Ammon's horn (tissue), 1 donor: ENCODE data around the gene SLC35D1.
"Not testable (repeated sequence)": the region's sequence is repeated elsewhere in the genome, so short reads cannot be mapped to it uniquely, and the experiment has no call there.

Experiments
- DNase-seq: peaks from one replicate; pipeline ENCODE4 v3.0.0-alpha.2; 2016; ENCODE audit warnings: low spot score

The SLC35D1 gene

GRCh38 chr1:67053785-67054772 is at the start of gene SLC35D1:
SLC35D1 (minus strand) TSS chr1:67054148; CDS start chr1:67054013, 135 bp downstream.
- DNase-seq = peak; percentile 87

- no peak for DNase-seq
Measured at GRCh38 chr1:67103548-67103947, 49.6 kb upstream of the SLC35D1 start.

- no peak for DNase-seq
Measured at GRCh38 chr1:67100833-67101232, 46.9 kb upstream of the SLC35D1 start.

GRCh38 chr1:67097305-67097704 is 43.4 kb upstream of the SLC35D1 start:
- no peak for DNase-seq

GRCh38 chr1:67094191-67094590 is 40.2 kb upstream of the SLC35D1 start:
- DNase-seq = no peak

GRCh38 chr1:67089685-67090208 is 35.8 kb upstream of the SLC35D1 start:
- DNase-seq = no peak

GRCh38 chr1:67088440-67088839 is 34.5 kb upstream of the SLC35D1 start:
- DNase-seq = no peak

GRCh38 chr1:67085326-67085725 is 31.4 kb upstream of the SLC35D1 start:
- DNase-seq = peak; percentile 11

- DNase-seq = no peak
Measured at GRCh38 chr1:67084765-67085318, 30.9 kb upstream of the SLC35D1 start.

GRCh38 chr1:67078291-67078690 is 24.3 kb upstream of the SLC35D1 start:
- no peak for DNase-seq

GRCh38 chr1:67077593-67077992 is 23.6 kb upstream of the SLC35D1 start:
- no peak for DNase-seq

GRCh38 chr1:67072749-67073148 is 18.8 kb upstream of the SLC35D1 start:
- no peak for DNase-seq

GRCh38 chr1:67067655-67068054 is 13.7 kb upstream of the SLC35D1 start:
- not testable (repeated sequence) for DNase-seq

GRCh38 chr1:67062412-67062811 is 8.5 kb upstream of the SLC35D1 start:
- DNase-seq = no peak

GRCh38 chr1:67061266-67061665 is 7.3 kb upstream of the SLC35D1 start:
- DNase-seq = no peak

- DNase-seq = no peak
Measured at GRCh38 chr1:67060811-67061218, 6.9 kb upstream of the SLC35D1 start.

GRCh38 chr1:67059346-67059745 is 5.4 kb upstream of the SLC35D1 start:
- DNase-seq = no peak

GRCh38 chr1:67058761-67059160 is 4.8 kb upstream of the SLC35D1 start:
- no peak for DNase-seq

- no peak for DNase-seq
Measured at GRCh38 chr1:67058242-67058641, 4.3 kb upstream of the SLC35D1 start.

GRCh38 chr1:67053535-67053784 is 488 bp downstream of the SLC35D1 start:
- DNase-seq = no peak

GRCh38 chr1:67052741-67053534 is 1.0 kb downstream of the SLC35D1 start:
- peak; percentile 37 for DNase-seq

GRCh38 chr1:67051196-67051595 is 2.8 kb downstream of the SLC35D1 start:
- DNase-seq = no peak
